Measurements from ENCODE around the gene TESK2. TPM values are rescaled to one million over a fixed set of nuclear protein-coding genes. Genes with fewer than 3 reads are reported as not detected.

TESK2 gene
- total and polyA plus RNA-seq, 2 of the 13 experiments (the other 11 are each of a cell fraction or from before 2014, with no cell fraction given): 5.5 to 9.6 TPM

GRCh38 chr1:45306905-45307304, 184.1 kb downstream of the TESK2 start:
- Histone ChIP-seq H3K36me3 (replicated peaks in 1 of 2; ENCODE audit: control insufficient read depth in 1 of 2, insufficient read depth in 2 of 2, low read length in 2 of 2) (no peaks in the 10 kb centered on the region), H2AFZ (ENCODE audit: low read length) (no peak overlapping the region), H3K79me2 (ENCODE audit: insufficient read depth, low read length) (no peaks in the 10 kb centered on the region), H4K20me1 (ENCODE audit: insufficient read depth, low read length) (no peaks in the 10 kb centered on the region), H3K9me3 (ENCODE audit: low read length) (no peaks in the 10 kb centered on the region), H3K4me1 (ENCODE audit: insufficient read depth, low read length) (peaks cover 26% of the 10 kb centered on the region), H3K27ac (ENCODE audit: extremely low read length, insufficient read depth, low read length) (no peak overlapping the region), H3K9ac (ENCODE audit: insufficient read depth, low read depth, low read length) (no peak overlapping the region), H3K4me2 (ENCODE audit: low read depth, low read length) (no peak overlapping the region), H3K27me3 (ENCODE audit: control insufficient read depth in 1 of 2, insufficient read depth in 2 of 2, low read length in 2 of 2) (no peaks in the 10 kb centered on the region), H3K4me3 (replicated peaks in 1 of 3; ENCODE audit: insufficient read depth in 1 of 3, low read depth in 2 of 3, low read length in 3 of 3) (no peak overlapping the region)
- no peak for FAIRE-seq
- in situ Hi-C loops (cut with HindIII; ENCODE audit: extremely low pct_ligation_motif_present, low pct_unique_long_range_greater_than_20kb) (loop anchor here (10.0 kb wide), 1 partner anchor 472 kb away; no protein-coding TSS in a partner anchor), intact Hi-C loops (cut with micrococcal nuclease; ENCODE audit: unreplicated experiment) (loop anchor here (10.0 kb wide), 1 partner anchor 482 kb away; no protein-coding TSS in a partner anchor)
- CTCF ChIA-PET (ENCODE audit: low intra/inter-chr PET ratio, low total read pairs): no interaction called here
- DNase-seq (ENCODE audit: low spot score): no peak
- WGBS (ENCODE audit: low lambda C conversion rate): 53% methylated on average over 3 of the region's 3 CpGs
- POLR2A ChIA-PET: interaction anchor here (6.3 kb wide), 1 partner anchor 31 kb away, joined by 159 read pairs; the partner anchor contains the start of genes MUTYH and TOE1
- TF ChIP-seq ERF (CRISPR knock-in tag; IDR thresholded peaks at IDR 0.05) (no peak), PHF21A (CRISPR knock-in tag; IDR thresholded peaks at IDR 0.05) (no peak), MAFK (conservative IDR thresholded peaks at IDR 0.05 in 1 of 2, IDR thresholded peaks at IDR 0.05 in 1 of 2; ENCODE audit: low read length in 2 of 2) (peak; percentile 24 to 28; a peak in 2 of 4 replicates), KIAA2018 (CRISPR knock-in tag; IDR thresholded peaks at IDR 0.05; ENCODE audit: borderline replicate concordance) (no peak), ZNF234 (CRISPR knock-in tag; conservative IDR thresholded peaks at IDR 0.05) (no peak), MAFF (IDR thresholded peaks at IDR 0.05; ENCODE audit: low read depth, low read length) (0 out of 2 replicates have a peak, but pooled peaks have one; percentile 20)
- ATAC-seq: no peak
- BruUV-seq (replicated peaks): no TSS peak
